Measurements from ENCODE around the gene MYL10. TPM values are rescaled to one million over a fixed set of nuclear protein-coding genes. Genes with fewer than 3 reads are reported as not detected.

MYL10 gene
- total and polyA plus RNA-seq, 8 donors, result not detected

DNA sequence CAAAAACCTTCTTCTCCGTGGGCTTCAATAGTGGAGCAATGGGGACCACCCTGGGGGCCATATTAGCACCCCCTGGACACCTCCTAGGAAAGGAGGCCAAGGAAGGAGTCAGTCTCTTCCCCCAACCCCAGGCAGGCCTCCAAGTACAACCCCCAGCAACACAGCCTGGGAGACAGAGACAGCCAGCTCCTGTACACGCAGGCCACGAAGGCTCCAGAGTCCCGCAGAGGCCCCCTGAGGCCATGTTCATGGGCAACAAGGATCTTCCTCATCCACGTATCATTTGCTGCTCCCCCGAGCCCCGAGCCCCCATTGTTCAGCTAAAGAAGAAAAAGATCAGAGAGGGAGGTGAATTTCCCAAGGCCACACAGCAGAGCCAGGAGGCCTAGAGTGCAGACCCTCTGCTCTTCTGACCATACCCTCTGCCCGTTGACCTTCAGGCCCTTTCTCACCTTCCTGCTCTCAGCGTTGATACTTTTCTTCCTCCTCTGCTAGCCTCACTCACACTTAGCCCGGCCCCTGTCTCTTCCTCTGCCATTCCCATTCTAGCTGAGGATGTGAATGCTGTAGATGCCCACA, 35.9 kb upstream of the MYL10 start:
- Histone ChIP-seq H3K27ac (no peak overlapping the region), H3K4me1 (no peaks in the 10 kb centered on the region), H3K9me3 (peaks cover 0 to 3% (median 0%) of the 10 kb centered on the region in 4 donors), H3K27me3 (peaks cover 0 to 7% (median 0%) of the 10 kb centered on the region in 3 donors), H3K36me3 (no peaks in the 10 kb centered on the region), H3K4me3 (no peak overlapping the region)
- TF ChIP-seq EP300 (IDR thresholded peaks at IDR 0.05), result no peak
- TF ChIP-seq POLR2AphosphoS5 (IDR thresholded peaks at IDR 0.05), result no peak
- no peak for TF ChIP-seq POLR2A (IDR thresholded peaks at IDR 0.05)
- TF ChIP-seq, protein P1, sequence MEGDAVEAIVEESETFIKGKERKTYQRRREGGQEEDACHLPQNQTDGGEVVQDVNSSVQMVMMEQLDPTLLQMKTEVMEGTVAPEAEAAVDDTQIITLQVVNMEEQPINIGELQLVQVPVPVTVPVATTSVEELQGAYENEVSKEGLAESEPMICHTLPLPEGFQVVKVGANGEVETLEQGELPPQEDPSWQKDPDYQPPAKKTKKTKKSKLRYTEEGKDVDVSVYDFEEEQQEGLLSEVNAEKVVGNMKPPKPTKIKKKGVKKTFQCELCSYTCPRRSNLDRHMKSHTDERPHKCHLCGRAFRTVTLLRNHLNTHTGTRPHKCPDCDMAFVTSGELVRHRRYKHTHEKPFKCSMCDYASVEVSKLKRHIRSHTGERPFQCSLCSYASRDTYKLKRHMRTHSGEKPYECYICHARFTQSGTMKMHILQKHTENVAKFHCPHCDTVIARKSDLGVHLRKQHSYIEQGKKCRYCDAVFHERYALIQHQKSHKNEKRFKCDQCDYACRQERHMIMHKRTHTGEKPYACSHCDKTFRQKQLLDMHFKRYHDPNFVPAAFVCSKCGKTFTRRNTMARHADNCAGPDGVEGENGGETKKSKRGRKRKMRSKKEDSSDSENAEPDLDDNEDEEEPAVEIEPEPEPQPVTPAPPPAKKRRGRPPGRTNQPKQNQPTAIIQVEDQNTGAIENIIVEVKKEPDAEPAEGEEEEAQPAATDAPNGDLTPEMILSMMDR (IDR thresholded peaks at IDR 0.05), result no peak
- DNase-seq, result no peak
- intact Hi-C loops (cut with DNase I; ENCODE audit: low total_unique reads), result no loop called here
- WGBS, 5 donors, result 80 to 87% (median 82%) methylated on average over 10 of the region's 10 CpGs

DNA sequence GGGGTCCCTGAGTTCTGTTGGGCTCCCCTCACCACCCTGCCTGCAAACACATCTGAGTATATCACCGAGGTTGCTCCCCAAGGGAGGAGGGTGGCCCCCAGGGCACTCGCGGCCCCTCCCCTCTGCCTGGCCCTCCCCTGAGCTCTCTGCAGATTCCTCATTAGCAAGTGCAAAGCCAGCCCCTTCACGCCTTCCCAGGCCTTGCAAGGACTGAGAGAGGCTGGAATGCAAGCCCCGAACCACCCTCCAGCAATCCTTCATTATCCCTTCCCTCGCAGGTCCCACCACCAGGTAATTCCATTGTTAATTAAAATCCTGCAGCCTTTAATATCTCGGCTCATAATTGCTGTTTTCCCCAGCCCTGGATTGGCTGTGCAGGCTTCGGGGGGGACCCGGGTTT, 35.3 kb upstream of the MYL10 start:
- no peak overlapping the region for H3K27ac ChIP-seq
- intact Hi-C loops (cut with DNase I; ENCODE audit: low total_unique reads), result no loop called here
- H3K4me3 ChIP-seq, result no peak overlapping the region
- 50 to 63% (median 55%) methylated on average over 8 to 9 of the region's 9 CpGs for WGBS, 5 donors
- H3K9me3 ChIP-seq, result peaks cover 0 to 3% (median 0%) of the 10 kb centered on the region in 4 donors
- TF ChIP-seq, protein P1 (IDR thresholded peaks at IDR 0.05), result no peak
- TF ChIP-seq POLR2A (IDR thresholded peaks at IDR 0.05) (no peak), EP300 (IDR thresholded peaks at IDR 0.05) (no peak), POLR2AphosphoS5 (IDR thresholded peaks at IDR 0.05) (no peak)
- peaks cover 0 to 7% (median 0%) of the 10 kb centered on the region in 3 donors for H3K27me3 ChIP-seq
- DNase-seq, result no peak
- no peaks in the 10 kb centered on the region for H3K36me3 ChIP-seq
- no peaks in the 10 kb centered on the region for H3K4me1 ChIP-seq

DNA sequence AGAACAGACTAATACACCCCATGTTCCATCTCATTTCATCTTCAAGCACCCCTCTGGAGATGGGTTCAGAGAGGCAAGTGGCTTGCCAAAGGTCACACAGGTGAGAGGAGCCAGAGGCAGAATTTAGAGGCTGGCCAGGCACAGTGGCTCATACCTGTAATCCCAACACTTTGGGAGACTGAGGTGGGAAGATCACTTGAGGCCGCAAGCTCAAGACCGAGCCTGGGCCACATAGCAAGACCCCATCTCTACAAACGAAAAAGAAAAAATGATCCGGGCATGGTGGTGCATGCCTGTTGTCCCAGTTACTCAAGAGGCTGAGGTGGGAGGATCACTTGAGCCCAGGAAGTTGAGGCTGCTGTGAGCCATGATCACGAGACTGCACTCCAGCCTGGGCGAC, 34.7 kb upstream of the MYL10 start:
- Histone ChIP-seq H3K36me3 (no peaks in the 10 kb centered on the region), H3K27me3 (peaks cover 0 to 7% (median 0%) of the 10 kb centered on the region in 3 donors), H3K4me3 (no peak overlapping the region), H3K9me3 (peaks cover 0 to 3% (median 0%) of the 10 kb centered on the region in 4 donors), H3K4me1 (no peaks in the 10 kb centered on the region), H3K27ac (no peak overlapping the region)
- intact Hi-C loops (cut with DNase I; ENCODE audit: low total_unique reads), result no loop called here
- 85 to 97% (median 95%) methylated on average over 6 of the region's 6 CpGs for WGBS, 5 donors
- no peak for DNase-seq
- TF ChIP-seq, protein P1 (IDR thresholded peaks at IDR 0.05), result no peak
- TF ChIP-seq POLR2A (IDR thresholded peaks at IDR 0.05) (no peak), POLR2AphosphoS5 (IDR thresholded peaks at IDR 0.05) (no peak)

DNA sequence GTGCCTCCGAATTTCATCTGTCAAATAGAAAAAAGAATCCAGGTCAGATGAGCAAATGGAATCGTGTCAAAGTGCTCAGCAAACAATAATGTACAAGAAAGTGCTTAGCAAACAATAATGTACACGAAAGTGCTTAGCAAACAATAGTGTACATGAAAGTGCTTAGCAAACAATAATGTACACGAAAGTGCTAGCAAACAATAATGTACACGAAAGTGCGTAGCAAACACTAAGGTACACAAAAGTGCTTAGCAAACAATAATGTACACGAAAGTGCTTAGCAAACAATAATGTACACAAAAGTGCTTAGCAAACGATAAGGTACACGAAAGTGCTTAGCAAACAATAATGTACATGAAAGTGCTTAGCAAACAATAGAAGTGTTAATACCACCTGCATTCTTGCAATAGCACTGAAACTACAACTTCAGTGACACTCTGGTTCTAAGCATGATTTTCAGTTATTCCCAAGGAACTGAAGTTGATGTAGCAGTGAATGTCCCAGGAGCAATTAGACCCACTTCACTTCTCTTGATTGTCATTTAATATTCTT, 33.4 kb upstream of the MYL10 start:
- intact Hi-C loops (cut with DNase I; ENCODE audit: low total_unique reads), result no loop called here
- WGBS, 5 donors, result 42 to 60% (median 48%) methylated on average over 9 of the region's 9 CpGs
- peaks cover 0 to 7% (median 0%) of the 10 kb centered on the region in 3 donors for H3K27me3 ChIP-seq

More for the DNA sequence above, 33.4 kb upstream of the MYL10 start:
- TF ChIP-seq POLR2AphosphoS5 (IDR thresholded peaks at IDR 0.05) (no peak), POLR2A (IDR thresholded peaks at IDR 0.05) (no peak), EP300 (IDR thresholded peaks at IDR 0.05) (no peak)
- TF ChIP-seq, protein P1 (IDR thresholded peaks at IDR 0.05), result no peak
- H3K27ac ChIP-seq, result no peak overlapping the region
- H3K9me3 ChIP-seq, result peaks cover 0 to 3% (median 0%) of the 10 kb centered on the region in 4 donors
- DNase-seq, result no peak
- H3K36me3 ChIP-seq, result no peaks in the 10 kb centered on the region
- H3K4me1 ChIP-seq, result no peaks in the 10 kb centered on the region
- H3K4me3 ChIP-seq, result no peak overlapping the region
